Tibial artery (tissue), 4 donors: ENCODE data around the gene CABP4.
"Not testable (repeated sequence)": the region's sequence is repeated elsewhere in the genome, so short reads cannot be mapped to it uniquely, and the experiment has no call there.

ENCODE experiments used
- DNase-seq, 2 donors: peaks; one replicate each; pipeline ENCODE4 v3.0.0-alpha.2; 2019
- H3K27ac ChIP-seq, 2 donors: fragments of 200-600 bp; sonication (generic) in 1 of 2; 1 replicate in 1 of 2; 2 replicates in 1 of 2; pipeline ENCODE4 v1.5.1; 2018 to 2019; ENCODE audit warnings: mild to moderate bottlenecking in 1 of 2
- H3K27me3 ChIP-seq, 2 donors: fragments of 200-600 bp; sonication (generic) in 1 of 2; one replicate each; pipeline versions ENCODE4 v1.5.1 to v1.6.0; 2016 to 2019
- H3K36me3 ChIP-seq, 3 donors: fragments of 200-600 bp; sonication (generic) in 2 of 3; one replicate each; pipeline ENCODE4 v1.5.1; 2016 to 2019; ENCODE audit warnings: mild to moderate bottlenecking in 2 of 3
- H3K4me1 ChIP-seq, 4 donors: fragments of 200-600 bp; sonication (generic) in 2 of 4; 1 replicate in 3 of 4; 2 replicates in 1 of 4; pipeline ENCODE4 v1.5.1; 2016 to 2019
- H3K4me3 ChIP-seq, 2 donors: fragments of 200-600 bp; sonication (generic) in 1 of 2; 1 replicate in 1 of 2; 2 replicates in 1 of 2; pipeline ENCODE4 v1.5.1; 2018 to 2019; ENCODE audit warnings: mild to moderate bottlenecking in 2 of 2
- H3K9me3 ChIP-seq, 3 donors: fragments of 200-600 bp; sonication (generic) in 1 of 3; one replicate each; pipeline ENCODE4 v1.5.1; 2016 to 2019
- CTCF ChIP-seq, 2 experiments: fragments of 200-600 bp in 1 of 2; fragments of 450-650 bp in 1 of 2; IDR thresholded peaks; one replicate each; pipeline ENCODE4 v1.5.1; 2017 to 2019; ENCODE audit warnings: antibody characterized with exemption in 2 of 2, mild to moderate bottlenecking in 1 of 2, moderate library complexity in 1 of 2
- intact Hi-C: fragments of 100-400 bp; cut with DNase I; formaldehyde crosslinking; loops from one replicate; pipeline ENCODE4 v1.15.0; 2023; ENCODE audit warnings: low total_unique reads

The CABP4 gene

GRCh38 chr11:67463680-67464410 is 8.7 kb downstream of the CABP4 start:
- peaks cover 0 to 45% (median 35%) of the 10 kb centered on the region in 4 donors for H3K4me1 ChIP-seq
- H3K27me3 ChIP-seq: no peaks in the 10 kb centered on the region
- H3K27ac ChIP-seq: peak overlapping the region; percentile 95 to 97
- TF ChIP-seq CTCF (IDR thresholded peaks at IDR 0.05): no peak
- H3K9me3 ChIP-seq: no peaks in the 10 kb centered on the region
- no peaks in the 10 kb centered on the region for H3K36me3 ChIP-seq
- intact Hi-C loops: loop anchor here (2.0 kb wide), 1 partner anchor 21 kb away; the partner anchor contains the start of gene CORO1B
- H3K4me3 ChIP-seq: peak overlapping the region; percentile 65 to 79
- DNase-seq: peak; percentile 77 to 93

DNA sequence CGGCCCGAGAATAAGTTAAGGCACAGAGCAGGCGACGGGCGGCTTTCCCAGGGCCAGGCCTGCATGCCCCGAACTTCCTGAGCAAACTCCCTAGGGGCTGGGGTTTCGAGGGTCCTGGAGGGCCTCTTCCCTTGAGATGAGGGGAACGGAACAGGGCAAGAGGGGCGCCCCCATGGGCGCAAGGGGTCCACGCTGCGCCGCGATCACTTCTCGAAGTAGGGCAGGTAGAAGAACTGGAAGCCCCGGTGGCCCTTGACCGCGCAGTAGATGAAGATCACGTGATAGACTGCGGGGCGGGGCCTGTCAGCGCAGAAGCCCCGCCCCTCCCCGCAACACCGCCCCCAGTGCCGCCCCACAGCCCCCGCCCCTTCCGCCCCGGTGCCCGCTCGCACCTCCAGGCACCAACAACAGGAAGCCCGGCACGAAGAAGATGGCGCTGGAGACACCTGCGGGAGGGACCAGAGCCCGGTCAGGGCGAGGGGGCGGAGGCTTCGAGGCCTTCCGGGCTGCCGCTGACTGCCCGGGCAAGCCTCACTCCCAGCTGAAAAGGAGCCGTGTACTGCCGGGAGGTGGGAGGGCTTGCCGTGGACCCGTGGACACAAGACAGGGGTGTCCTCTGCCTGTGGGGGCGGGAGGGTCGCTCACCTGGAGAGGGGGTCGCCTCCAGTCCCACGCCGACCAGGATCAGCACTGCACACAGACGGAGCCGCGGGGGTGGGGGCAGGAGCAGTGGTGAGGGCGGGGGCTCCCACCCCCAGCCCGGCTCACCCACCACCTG is 9.4 kb downstream of the CABP4 start:
- H3K4me3 ChIP-seq: peak overlapping the region; percentile 65 to 79
- no peaks in the 10 kb centered on the region for H3K9me3 ChIP-seq
- TF ChIP-seq CTCF (IDR thresholded peaks at IDR 0.05): peak in 1 of 2 experiments; percentile 12
- H3K27ac ChIP-seq: peak overlapping the region; percentile 95 to 97
- H3K27me3 ChIP-seq: no peaks in the 10 kb centered on the region
- DNase-seq: peak; percentile 85 to 94
- peaks cover 0 to 47% (median 36%) of the 10 kb centered on the region in 4 donors for H3K4me1 ChIP-seq
- intact Hi-C loops: loop anchor here (2.0 to 5.0 kb wide), 3 partner anchors 22 to 62 kb away; partner anchors contain the start of genes CORO1B, PPP1CA and TBC1D10C
- no peaks in the 10 kb centered on the region for H3K36me3 ChIP-seq

- H3K4me1 ChIP-seq: peaks cover 0 to 52% (median 38%) of the 10 kb centered on the region in 4 donors
- intact Hi-C loops: loop anchor here (2.0 to 5.0 kb wide), 3 partner anchors 22 to 63 kb away; partner anchors contain the start of genes CORO1B, PPP1CA and TBC1D10C
Measured at GRCh38 chr11:67465189-67465510, 10.0 kb downstream of the CABP4 start.

GRCh38 chr11:67465530-67465929 is 10.4 kb downstream of the CABP4 start:
- intact Hi-C loops: loop anchor here (2.0 to 5.0 kb wide), 3 partner anchors 23 to 63 kb away; partner anchors contain the start of genes CORO1B, PPP1CA and TBC1D10C
- peak overlapping the region; percentile 65 to 79 for H3K4me3 ChIP-seq
- H3K27ac ChIP-seq: peak overlapping the region; percentile 95 to 97
- not testable (repeated sequence) for H3K9me3 ChIP-seq, H3K27me3 ChIP-seq, H3K36me3 ChIP-seq
- DNase-seq: peak in 1 of 2 donors; percentile 69
- peaks cover 0 to 52% (median 38%) of the 10 kb centered on the region in 4 donors for H3K4me1 ChIP-seq

More at GRCh38 chr11:67465189-67465510, 10.0 kb downstream of the CABP4 start:
- TF ChIP-seq CTCF (IDR thresholded peaks at IDR 0.05): no peak
- DNase-seq: no peak
- Histone ChIP-seq H3K4me3 (peak overlapping the region; percentile 65 to 79), H3K36me3 (no peaks in the 10 kb centered on the region), H3K27ac (peak overlapping the region; percentile 95 to 97), H3K9me3 (no peaks in the 10 kb centered on the region), H3K27me3 (no peaks in the 10 kb centered on the region)

GRCh38 chr11:67466367-67466766 is 11.2 kb downstream of the CABP4 start:
- Histone ChIP-seq H3K9me3 (no peaks in the 10 kb centered on the region), H3K27me3 (no peaks in the 10 kb centered on the region), H3K27ac (peak overlapping the region; percentile 20 to 95), H3K36me3 (no peaks in the 10 kb centered on the region), H3K4me3 (no peak overlapping the region), H3K4me1 (peaks cover 0 to 52% (median 38%) of the 10 kb centered on the region in 4 donors)
- no peak for DNase-seq
- intact Hi-C loops: loop anchor here (5.0 kb wide), 2 partner anchors 44 to 64 kb away; partner anchors contain the start of genes PPP1CA and TBC1D10C
- no peak for TF ChIP-seq CTCF (IDR thresholded peaks at IDR 0.05)
